Breast epithelium (tissue), 4 donors: ENCODE measurements around the gene ZNF160. TPM values are rescaled to one million over a fixed set of nuclear protein-coding genes. Genes with fewer than 3 reads are reported as not detected.
"Not testable (repeated sequence)": the region's sequence is repeated elsewhere in the genome, so short reads cannot be mapped to it uniquely, and the experiment has no call there.

Source experiments
- DNase-seq, 2 donors: peaks; one replicate each; pipeline ENCODE4 v3.0.0-alpha.2; 2019; ENCODE audit warnings: low spot score in 2 of 2
- H3K27ac ChIP-seq, 2 donors: fragments of 200-600 bp; sonication (generic) in 1 of 2; one replicate each; pipeline ENCODE4 v1.5.1; 2016 to 2019; ENCODE audit warnings: mild to moderate bottlenecking in 1 of 2
- H3K27me3 ChIP-seq, 2 donors: fragments of 200-600 bp; sonication (generic) in 1 of 2; one replicate each; pipeline versions ENCODE4 v1.5.1 to v1.6.0; 2017 to 2019; ENCODE audit warnings: control low read depth in 1 of 2, mild to moderate bottlenecking in 1 of 2
- H3K36me3 ChIP-seq: fragments of 200-600 bp; one replicate; pipeline ENCODE4 v1.5.1; 2019
- H3K4me1 ChIP-seq, 2 donors: fragments of 200-600 bp; sonication (generic); one replicate each; pipeline ENCODE4 v1.5.1; 2016 to 2019; ENCODE audit warnings: control low read depth in 1 of 2
- H3K4me3 ChIP-seq, 3 donors: fragments of 200-600 bp; sonication (generic); 1 replicate in 2 of 3; 2 replicates in 1 of 3; pipeline ENCODE4 v1.5.1; 2016 to 2019; ENCODE audit warnings: mild to moderate bottlenecking in 3 of 3, moderate library complexity in 2 of 3
- H3K9me3 ChIP-seq, 2 donors: fragments of 200-600 bp; sonication (generic) in 1 of 2; one replicate each; pipeline ENCODE4 v1.5.1; 2016 to 2019; ENCODE audit warnings: control low read depth in 1 of 2
- CTCF ChIP-seq, 3 donors: fragments of 450-650 bp; IDR thresholded peaks; one replicate each; pipeline ENCODE4 v1.5.1; 2016 to 2017; ENCODE audit warnings: antibody characterized with exemption in 3 of 3, mild to moderate bottlenecking in 3 of 3, moderate library complexity in 3 of 3
- POLR2A ChIP-seq: fragments of 450-650 bp; IDR thresholded peaks from one replicate; pipeline ENCODE4 v1.6.1; 2016; ENCODE audit warnings: antibody characterized with exemption, mild to moderate bottlenecking, moderate library complexity
- POLR2AphosphoS5 ChIP-seq, 3 donors: sonication (generic); formaldehyde crosslinking; IDR thresholded peaks; one replicate each; pipeline ENCODE4 v1.6.1; 2017; ENCODE audit warnings: antibody characterized with exemption in 3 of 3
- intact Hi-C: fragments of 100-400 bp; cut with DNase I; formaldehyde crosslinking; loops from one replicate; pipeline ENCODE4 v1.15.1; 2023; ENCODE audit warnings: low total_unique reads
- total RNA-seq, 3 donors: library from RNA; depleted of rRNA; stranded (reverse); fragments of >200 nt; gene quantifications; one replicate each; pipeline ENCODE4 v1.1.0, GENCODE V29; 2016

The ZNF160 gene
- total RNA-seq, 3 donors from 2014 or later: 34.9 to 87.2 (median 52.8) TPM

DNA sequence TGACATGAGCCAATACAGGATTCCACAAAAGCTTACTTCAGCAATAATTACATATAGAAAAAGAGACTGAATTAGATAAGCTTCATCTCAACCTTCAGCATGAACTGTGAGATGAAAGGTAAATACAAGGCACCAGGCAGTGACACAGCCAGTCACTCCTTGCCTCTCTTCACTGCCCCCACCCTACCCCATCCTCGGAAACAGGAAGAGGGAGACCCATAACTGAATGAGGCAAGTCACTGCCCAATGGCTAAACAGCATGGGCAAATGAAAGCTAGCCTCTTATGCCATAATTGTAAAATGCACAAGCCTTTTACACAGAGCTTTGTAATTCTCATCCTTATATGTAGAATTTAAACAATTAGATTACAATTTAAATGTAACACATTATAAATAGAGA, 1.7 kb downstream of the ZNF160 start:
- no peak overlapping the region for H3K27ac ChIP-seq
- peaks cover 0 to 6% of the 10 kb centered on the region in 2 donors for H3K4me1 ChIP-seq
- peak overlapping the region in 1 of 3 donors; percentile 77 for H3K4me3 ChIP-seq
- H3K9me3 ChIP-seq: no peaks in the 10 kb centered on the region
- H3K27me3 ChIP-seq: no peaks in the 10 kb centered on the region
- no peaks in the 10 kb centered on the region for H3K36me3 ChIP-seq
- no peak for TF ChIP-seq POLR2A
- no peak for TF ChIP-seq POLR2AphosphoS5 (IDR thresholded peaks at IDR 0.05)
- TF ChIP-seq CTCF (IDR thresholded peaks at IDR 0.05): no peak
- DNase-seq: no peak
- intact Hi-C loops: no loop called here

GRCh38 chr19:53098570-53098969, 4.7 kb downstream of the ZNF160 start:
- DNase-seq, H3K36me3 ChIP-seq, H3K9me3 ChIP-seq, H3K4me3 ChIP-seq, H3K27me3 ChIP-seq, H3K27ac ChIP-seq, H3K4me1 ChIP-seq, intact Hi-C loops: not testable (repeated sequence)

- H3K4me1 ChIP-seq, DNase-seq, H3K27ac ChIP-seq, H3K4me3 ChIP-seq, H3K9me3 ChIP-seq, H3K36me3 ChIP-seq, intact Hi-C loops, H3K27me3 ChIP-seq: not testable (repeated sequence)
Observed at GRCh38 chr19:53096982-53097690, 6.1 kb downstream of the ZNF160 start.

GRCh38 chr19:53096579-53096978, 6.6 kb downstream of the ZNF160 start:
- H3K4me3 ChIP-seq, DNase-seq, H3K36me3 ChIP-seq: not testable (repeated sequence)

DNA sequence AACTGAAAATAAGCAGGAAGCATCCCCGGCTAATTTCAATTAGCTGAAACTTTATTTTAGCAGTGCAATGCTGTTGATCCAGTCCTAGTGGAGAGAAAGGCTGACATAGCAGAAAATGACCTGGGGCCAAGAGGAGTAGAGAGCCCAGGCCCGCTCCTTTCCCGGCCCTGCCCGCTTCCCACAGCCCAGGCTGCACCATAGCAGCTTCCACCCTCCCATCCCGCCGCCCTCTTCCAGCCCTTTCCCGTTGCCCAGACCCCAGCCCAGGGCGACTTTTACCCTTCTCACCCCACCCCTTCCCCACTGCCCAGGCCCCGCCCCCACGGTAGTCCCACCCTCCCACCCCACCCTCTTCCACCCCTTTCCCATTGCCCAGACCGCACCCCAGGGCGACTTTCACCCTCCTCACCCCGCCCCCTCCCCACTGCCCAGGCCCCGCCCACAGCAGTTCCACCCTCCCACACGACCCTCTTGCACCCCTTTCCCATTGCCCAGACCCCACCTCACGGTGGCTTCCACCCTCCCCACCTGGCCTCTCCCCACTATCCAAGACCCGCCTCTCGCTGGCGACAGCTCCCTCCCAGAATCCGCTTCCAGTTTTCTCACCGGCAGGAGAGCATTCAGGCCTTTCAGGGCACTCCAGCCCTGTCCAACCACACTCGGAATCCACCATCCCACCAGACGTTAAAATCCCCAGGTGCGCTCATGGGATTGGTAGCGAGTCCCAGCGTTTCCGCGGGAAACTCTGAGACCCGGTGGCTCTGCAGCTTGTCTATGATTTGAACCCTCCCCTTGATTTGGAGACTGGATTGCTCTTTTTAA, 8.3 kb downstream of the ZNF160 start:
- no peaks in the 10 kb centered on the region for H3K36me3 ChIP-seq
- no peaks in the 10 kb centered on the region for H3K27me3 ChIP-seq
- no peak for TF ChIP-seq POLR2AphosphoS5 (IDR thresholded peaks at IDR 0.05)
- no peak for TF ChIP-seq POLR2A
- TF ChIP-seq CTCF (IDR thresholded peaks at IDR 0.05): no peak
- intact Hi-C loops: no loop called here
- no peaks in the 10 kb centered on the region for H3K9me3 ChIP-seq
- no peak overlapping the region for H3K4me3 ChIP-seq
- no peaks in the 10 kb centered on the region for H3K4me1 ChIP-seq
- no peak overlapping the region for H3K27ac ChIP-seq
- DNase-seq: no peak

More at GRCh38 chr19:53096579-53096978, 6.6 kb downstream of the ZNF160 start:
- H3K9me3 ChIP-seq, H3K4me1 ChIP-seq, intact Hi-C loops, H3K27ac ChIP-seq, H3K27me3 ChIP-seq: not testable (repeated sequence)

GRCh38 chr19:53092723-53093122, 10.5 kb downstream of the ZNF160 start:
- intact Hi-C loops: no loop called here
- no peaks in the 10 kb centered on the region for H3K27me3 ChIP-seq
- H3K4me1 ChIP-seq: no peaks in the 10 kb centered on the region
- H3K27ac ChIP-seq: no peak overlapping the region
- no peaks in the 10 kb centered on the region for H3K36me3 ChIP-seq
- TF ChIP-seq POLR2A (no peak), CTCF (IDR thresholded peaks at IDR 0.05) (no peak), POLR2AphosphoS5 (IDR thresholded peaks at IDR 0.05) (no peak)
- no peaks in the 10 kb centered on the region for H3K9me3 ChIP-seq
- H3K4me3 ChIP-seq: no peak overlapping the region
- no peak for DNase-seq
